SK-N-SH treated with all-trans-retinoic acid at 6 μM for 48 hours (cell line): ENCODE results near the gene NTMT1.

Experiments
- OSR1 ChIP-seq: fragments of 250-450 bp; sonication (Bioruptor Pico); IDR thresholded peaks from 2 replicates; pipeline ENCODE4 v1.8.0; 2022; ENCODE audit warnings: moderate library complexity, mild to moderate bottlenecking, inconsistent platforms
- RARB ChIP-seq: fragments of 250-450 bp; sonication (Bioruptor Pico); IDR thresholded peaks from 2 replicates; pipeline ENCODE4 v1.8.0; 2021; ENCODE audit warnings: mild to moderate bottlenecking, moderate library complexity
- ZC3H10 ChIP-seq: fragments of 250-450 bp; sonication (Bioruptor Pico); IDR thresholded peaks from 2 replicates; pipeline ENCODE4 v1.5.1; 2021; ENCODE audit warnings: mild to moderate bottlenecking, moderate library complexity
- TF ChIP-seq, protein P1 (sequence below): fragments of 250-450 bp; sonication (Bioruptor Pico); IDR thresholded peaks from 2 replicates; pipeline ENCODE4 v1.5.1; 2020; ENCODE audit warnings: low read depth, mild to moderate bottlenecking, moderate library complexity

DNA sequence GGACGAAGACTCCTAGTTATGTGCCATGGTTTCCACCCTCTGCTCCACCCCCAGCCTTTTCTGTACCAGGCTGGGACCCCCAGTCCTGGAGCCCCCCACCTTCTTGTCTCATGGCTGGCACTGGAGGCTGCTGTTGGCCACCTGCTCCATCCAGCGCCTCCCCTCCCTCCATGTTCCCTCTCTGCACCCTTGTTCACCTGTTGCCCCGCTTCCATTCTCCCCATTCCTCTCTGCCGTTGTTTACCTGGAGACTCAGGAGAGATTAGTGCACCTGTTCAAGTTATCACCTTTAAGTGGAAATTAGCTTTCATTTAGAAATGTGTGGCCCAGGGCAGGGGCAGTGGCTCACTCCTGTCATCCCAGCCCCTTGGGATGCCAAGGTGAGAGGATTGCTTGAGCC is 7.2 kb downstream of the NTMT1 start:
- TF ChIP-seq RARB (CRISPR knock-in tag) (no peak), OSR1 (CRISPR knock-in tag) (no peak), ZC3H10 (CRISPR knock-in tag) (no peak)
- TF ChIP-seq, protein P1, sequence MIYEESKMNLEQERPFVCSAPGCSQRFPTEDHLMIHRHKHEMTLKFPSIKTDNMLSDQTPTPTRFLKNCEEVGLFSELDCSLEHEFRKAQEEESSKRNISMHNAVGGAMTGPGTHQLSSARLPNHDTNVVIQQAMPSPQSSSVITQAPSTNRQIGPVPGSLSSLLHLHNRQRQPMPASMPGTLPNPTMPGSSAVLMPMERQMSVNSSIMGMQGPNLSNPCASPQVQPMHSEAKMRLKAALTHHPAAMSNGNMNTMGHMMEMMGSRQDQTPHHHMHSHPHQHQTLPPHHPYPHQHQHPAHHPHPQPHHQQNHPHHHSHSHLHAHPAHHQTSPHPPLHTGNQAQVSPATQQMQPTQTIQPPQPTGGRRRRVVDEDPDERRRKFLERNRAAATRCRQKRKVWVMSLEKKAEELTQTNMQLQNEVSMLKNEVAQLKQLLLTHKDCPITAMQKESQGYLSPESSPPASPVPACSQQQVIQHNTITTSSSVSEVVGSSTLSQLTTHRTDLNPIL (CRISPR knock-in tag), result no peak
